HG02973 (cell line): ENCODE data around the gene POLD4.

Experiments used
- ATAC-seq: cut with Tn5 transposase; IDR thresholded peaks from one replicate; pipeline ENCODE4 v1.9.1; 2021; ENCODE audit warnings: moderate library complexity; ENCODE audit not compliant: unreplicated experiment

Gene POLD4

GRCh38 chr11:67317888-67318555 lies 35.3 kb downstream of the POLD4 start:
- peak; percentile 14 for ATAC-seq

- peak; percentile 70 for ATAC-seq
Observed at GRCh38 chr11:67317205-67317887, 36.0 kb downstream of the POLD4 start.

GRCh38 chr11:67316882-67317204 lies 36.5 kb downstream of the POLD4 start:
- ATAC-seq: no peak

GRCh38 chr11:67315325-67315909 lies 37.9 kb downstream of the POLD4 start:
- no peak for ATAC-seq

- no peak for ATAC-seq
Observed at GRCh38 chr11:67314218-67314617, 39.1 kb downstream of the POLD4 start.

GRCh38 chr11:67313125-67313890 lies 40.0 kb downstream of the POLD4 start:
- ATAC-seq: no peak

GRCh38 chr11:67312187-67313021 lies 40.9 kb downstream of the POLD4 start:
- ATAC-seq: no peak

GRCh38 chr11:67311556-67312082 lies 41.7 kb downstream of the POLD4 start:
- no peak for ATAC-seq

GRCh38 chr11:67311051-67311555 lies 42.2 kb downstream of the POLD4 start:
- ATAC-seq: no peak

- no peak for ATAC-seq
Observed at GRCh38 chr11:67310246-67311050, 42.9 kb downstream of the POLD4 start.

- ATAC-seq: no peak
Observed at GRCh38 chr11:67309661-67310061, 43.7 kb downstream of the POLD4 start.

GRCh38 chr11:67309166-67309565 lies 44.2 kb downstream of the POLD4 start:
- no peak for ATAC-seq

GRCh38 chr11:67308031-67308866 lies 45.1 kb downstream of the POLD4 start:
- ATAC-seq: no peak

GRCh38 chr11:67307545-67308001 lies 45.8 kb downstream of the POLD4 start:
- no peak for ATAC-seq

- ATAC-seq: no peak
Observed at GRCh38 chr11:67306769-67307544, 46.4 kb downstream of the POLD4 start.

GRCh38 chr11:67304511-67305113 lies 48.7 kb downstream of the POLD4 start:
- no peak for ATAC-seq

- ATAC-seq: no peak
Observed at GRCh38 chr11:67303835-67304411, 49.4 kb downstream of the POLD4 start.
